ENCODE data around the gene DCLRE1A. TPM values are rescaled to one million over a fixed set of nuclear protein-coding genes. Genes with fewer than 3 reads are reported as not detected.

DCLRE1A gene
- 15.0 TPM for total RNA-seq (2021; ENCODE audit: unreplicated experiment)
- 4.6 TPM for polyA plus RNA-seq (2012; ENCODE audit: insufficient read length)
- percentile 75 among the genes with signal in this experiment for Bru-seq, nascent RNA
- BruChase-seq, experiment 1, labeled RNA remaining after a 2-hour chase = percentile 87 among the genes with signal in this experiment
- BruChase-seq, experiment 2, labeled RNA remaining after a 6-hour chase = percentile 87 among the genes with signal in this experiment
- long read RNA-seq, full-length matches to known transcripts = 23 of 43 reads
- long read RNA-seq, partial matches to known transcripts = 4 of 43 reads
- long read RNA-seq, other reads (novel, unspliced or antisense) = 16 of 43 reads

GRCh38 chr10:113854013-113854760, at the start of gene DCLRE1A, which contains the start of gene NHLRC2:
Gene DCLRE1A (minus strand): TSS chr10:113854082. CDS start chr10:113853182, 900 bp downstream.
Gene NHLRC2 (plus strand): TSS chr10:113854661. CDS start chr10:113854873, 212 bp downstream.
- DNase-seq (ENCODE audit: low read depth, low spot score) (peak; percentile 70), ATAC-seq (peak; percentile 91)
- in situ Hi-C loops (cut with HindIII; ENCODE audit: low pct_unique_long_range_greater_than_20kb, low sequenced_read_pairs) = no loop called here
- ChIA-PET CTCF (no interaction called here), POLR2A (interaction anchor here (0.7 kb wide), 1 partner anchor 111 kb away, joined by 4 read pairs; no protein-coding TSS in a partner anchor)
- Histone ChIP-seq H3K4me3 (ENCODE audit: low read depth in 2 of 2, low read length in 2 of 2) (peak within 1 kb of the TSS; percentile 74 to 77), H3K27me3 (ENCODE audit: control insufficient read depth, insufficient read depth, low read length) (no peaks in the 10 kb centered on the region), H3K9me3 (ENCODE audit: control insufficient read depth, insufficient read depth, low read depth, low read length) (no peaks in the 10 kb centered on the region), H3K4me1 (ENCODE audit: control insufficient read depth, insufficient read depth, low read length) (peaks cover 32% of the 10 kb centered on the region), H3K27ac (ENCODE audit: low read length) (peak within 1 kb of the TSS; percentile 99), H3K36me3 (ENCODE audit: control insufficient read depth, insufficient read depth, low read length) (peaks cover 9% of the 10 kb centered on the region)
- BruUV-seq (replicated peaks) = no TSS peak
- TF ChIP-seq TCF7L2 (IDR thresholded peaks at IDR 0.05; ENCODE audit: low read depth, low read length) (0 out of 2 replicates have a peak, but pooled peaks have one; percentile 18), SIN3A (IDR thresholded peaks at IDR 0.05; ENCODE audit: borderline replicate concordance, insufficient read depth, low read depth, low read length) (peak; percentile 24; the same call in 1 of the 2 replicates), REST (IDR thresholded peaks at IDR 0.05; ENCODE audit: insufficient read depth in 1 of 2, low read depth in 2 of 2, low read length in 1 of 2) (no peak)
- intact Hi-C loops (cut with micrococcal nuclease; ENCODE audit: unreplicated experiment) = no loop called here

GRCh38 chr10:113899952-113900598, 46.2 kb upstream of the DCLRE1A start:
- no peak for TF ChIP-seq CTCF (IDR thresholded peaks at IDR 0.05)
- no peak for TF ChIP-seq SIN3A (IDR thresholded peaks at IDR 0.05; ENCODE audit: borderline replicate concordance, insufficient read depth, low read depth, low read length)
- no peak for TF ChIP-seq POLR2AphosphoS5 (IDR thresholded peaks at IDR 0.05; ENCODE audit: low read depth, low read length)
- TF ChIP-seq REST (IDR thresholded peaks at IDR 0.05; ENCODE audit: insufficient read depth in 1 of 2, low read depth in 2 of 2, low read length in 1 of 2) = no peak
- TF ChIP-seq TCF7L2 (IDR thresholded peaks at IDR 0.05; ENCODE audit: low read depth, low read length) = no peak
- no peaks in the 10 kb centered on the region for H3K27me3 ChIP-seq (ENCODE audit: control insufficient read depth, insufficient read depth, low read length)
- POLR2A ChIA-PET = no interaction called here
- in situ Hi-C loops (cut with HindIII; ENCODE audit: low pct_unique_long_range_greater_than_20kb, low sequenced_read_pairs) = no loop called here
- peaks cover 35% of the 10 kb centered on the region for H3K36me3 ChIP-seq (ENCODE audit: control insufficient read depth, insufficient read depth, low read length)
- H3K27ac ChIP-seq (ENCODE audit: low read length) = peak overlapping the region; percentile 37; the same call in 1 of the 2 replicates
- intact Hi-C loops (cut with micrococcal nuclease; ENCODE audit: unreplicated experiment) = no loop called here
- ATAC-seq (no peak), DNase-seq (ENCODE audit: low read depth, low spot score) (no peak)
- CTCF ChIA-PET = no interaction called here
- BruUV-seq (replicated peaks) = no TSS peak
- H3K4me3 ChIP-seq (ENCODE audit: low read depth in 2 of 2, low read length in 2 of 2) = no peak overlapping the region
- H3K4me1 ChIP-seq (ENCODE audit: control insufficient read depth, insufficient read depth, low read length) = peaks cover 13% of the 10 kb centered on the region; the same call in 1 of the 2 replicates
- H3K9me3 ChIP-seq (ENCODE audit: control insufficient read depth, insufficient read depth, low read depth, low read length) = no peaks in the 10 kb centered on the region

Data from Panc1 (cell line).